Measurements from ENCODE around the gene PHC2.

Gene PHC2

GRCh38 chr1:33420870-33421775 lies 9.8 kb downstream of the PHC2 start:
- peak; percentile 43 to 87 (median 74) for DNase-seq

- no peak for DNase-seq
Observed at GRCh38 chr1:33418811-33419210, 12.1 kb downstream of the PHC2 start.

DNA sequence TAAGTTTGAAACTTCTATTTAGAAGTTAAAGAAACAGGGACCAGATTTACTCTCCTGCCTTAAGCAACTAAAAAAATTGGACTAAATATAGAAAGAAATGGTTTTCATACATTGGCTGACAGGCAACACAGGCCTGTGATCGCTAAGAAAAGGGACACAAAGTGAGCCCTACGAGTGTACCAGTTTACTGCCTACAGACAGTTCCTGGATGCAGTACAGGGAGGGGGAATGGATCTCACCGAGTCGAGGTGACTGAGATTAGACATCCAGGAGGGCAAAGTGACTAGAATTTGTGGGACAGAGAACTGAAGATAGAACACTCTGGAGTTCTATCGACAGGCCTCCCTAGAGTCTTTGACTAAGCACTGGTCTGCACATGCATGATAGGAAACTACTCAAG lies 16.0 kb downstream of the PHC2 start:
- DNase-seq = no peak

GRCh38 chr1:33410091-33410701 lies 20.7 kb downstream of the PHC2 start:
- DNase-seq = no peak

GRCh38 chr1:33408093-33408436 lies 22.8 kb downstream of the PHC2 start:
- DNase-seq = no peak

GRCh38 chr1:33407352-33408092 lies 23.4 kb downstream of the PHC2 start:
- no peak for DNase-seq

GRCh38 chr1:33402206-33402605 lies 28.7 kb downstream of the PHC2 start:
- DNase-seq = peak in 2 of 4 experiments; percentile 46 to 53

- DNase-seq = peak in 2 of 4 experiments; percentile 48 to 56
Observed at GRCh38 chr1:33401471-33401870, 29.4 kb downstream of the PHC2 start.

DNA sequence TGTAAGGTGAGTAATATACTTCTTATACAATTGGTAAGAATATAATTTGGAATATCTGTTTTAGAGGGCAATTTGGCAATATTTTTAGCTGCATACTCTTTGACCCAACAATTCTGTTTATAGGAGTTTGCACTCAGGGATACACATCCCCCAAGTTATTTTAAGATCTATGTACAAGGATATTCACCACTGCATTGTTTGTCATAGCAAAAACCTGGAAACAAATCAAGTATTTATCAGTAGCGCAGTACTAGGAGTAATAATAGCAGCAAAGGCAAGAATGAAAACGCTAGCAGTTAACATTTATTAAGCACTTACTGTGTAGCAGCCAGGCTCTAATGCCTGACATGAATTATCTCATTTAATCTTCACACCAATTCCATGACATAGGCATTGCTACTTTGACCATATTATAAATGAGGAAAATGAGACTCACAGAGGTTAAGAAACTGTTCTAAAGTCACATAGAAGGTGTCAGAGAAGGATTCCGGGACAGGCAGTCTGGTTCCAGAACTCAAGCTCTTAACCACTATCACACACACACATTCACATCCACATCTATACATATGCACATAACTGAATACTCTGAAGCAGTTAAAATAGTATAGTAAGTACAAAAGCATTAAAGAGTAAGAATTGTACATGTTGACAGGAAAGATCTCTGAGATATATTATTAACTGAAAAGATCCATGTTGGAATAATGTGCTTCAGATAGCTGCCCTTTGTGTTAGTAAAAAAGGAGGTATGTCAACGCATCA lies 30.6 kb downstream of the PHC2 start:
- DNase-seq = no peak

DNA sequence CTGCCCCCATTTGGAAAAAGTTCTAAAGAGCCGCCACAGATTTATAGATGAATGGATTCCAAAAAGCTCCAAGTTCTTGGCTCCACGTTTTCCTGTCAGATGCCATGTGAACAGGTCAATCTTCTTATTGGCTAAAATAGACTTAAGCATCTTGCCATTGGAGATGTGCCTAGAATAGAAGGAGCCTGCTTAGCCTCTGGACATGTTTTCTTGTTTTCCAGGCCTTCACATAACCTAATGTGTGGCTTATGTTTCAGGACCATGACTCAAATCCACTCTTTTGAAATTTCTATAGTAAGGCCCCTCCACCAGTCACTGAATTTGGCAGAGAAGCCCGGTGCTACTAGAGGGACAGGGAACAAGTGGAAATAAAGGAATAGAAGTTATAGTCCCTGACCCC lies 31.5 kb downstream of the PHC2 start:
- no peak for DNase-seq

DNA sequence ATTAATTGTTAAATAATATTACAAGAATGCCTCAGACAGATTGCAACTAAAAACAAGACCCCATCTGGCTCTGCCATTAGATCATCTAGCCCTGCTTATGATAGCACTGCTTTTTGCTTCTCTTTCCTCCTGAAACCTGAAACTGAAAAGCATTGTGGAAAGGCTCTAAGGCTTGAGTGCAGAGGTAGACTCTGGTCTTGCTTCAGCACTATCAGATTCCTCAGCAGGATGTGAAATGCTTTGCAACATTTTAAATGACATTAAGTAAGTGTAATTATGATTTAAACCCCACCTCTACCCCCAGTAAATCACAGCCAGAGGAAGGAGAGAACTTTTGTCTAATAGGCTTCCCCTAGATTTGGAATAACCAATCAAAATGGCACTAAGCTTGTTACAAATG lies 32.9 kb downstream of the PHC2 start:
- no peak for DNase-seq

GRCh38 chr1:33397125-33397506 lies 33.8 kb downstream of the PHC2 start:
- DNase-seq = no peak

GRCh38 chr1:33396188-33397124 lies 34.4 kb downstream of the PHC2 start:
- peak in 3 of 4 experiments; percentile 16 to 34 (median 16) for DNase-seq

DNA sequence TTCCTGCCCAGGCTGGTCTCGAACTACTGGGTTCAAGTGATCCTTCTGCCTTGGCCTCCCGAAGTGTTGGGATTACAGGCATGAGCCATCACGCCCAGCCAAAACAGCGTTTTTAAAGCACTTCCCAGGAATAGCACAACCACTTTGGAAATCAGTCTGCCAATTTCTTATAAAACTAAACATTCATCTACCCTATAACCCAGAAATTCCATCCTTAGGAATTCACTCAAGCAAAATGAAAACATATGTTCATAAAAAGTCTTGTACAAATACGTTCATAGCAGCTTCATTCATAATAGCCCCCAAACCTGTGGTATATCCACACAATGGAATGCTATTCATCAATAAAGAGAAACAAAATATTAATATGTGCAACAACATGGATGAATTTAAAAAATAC lies 36.1 kb downstream of the PHC2 start:
- no peak for DNase-seq

GRCh38 chr1:33393991-33394390 lies 36.9 kb downstream of the PHC2 start:
- DNase-seq = peak in 1 of 4 experiments; percentile 14

- no peak for DNase-seq
Observed at GRCh38 chr1:33393524-33393923, 37.4 kb downstream of the PHC2 start.

GRCh38 chr1:33392639-33393038 lies 38.3 kb downstream of the PHC2 start:
- no peak for DNase-seq

GRCh38 chr1:33392206-33392605 lies 38.7 kb downstream of the PHC2 start:
- DNase-seq = no peak

- no peak for DNase-seq
Observed at GRCh38 chr1:33391343-33392078, 39.4 kb downstream of the PHC2 start.

DNA sequence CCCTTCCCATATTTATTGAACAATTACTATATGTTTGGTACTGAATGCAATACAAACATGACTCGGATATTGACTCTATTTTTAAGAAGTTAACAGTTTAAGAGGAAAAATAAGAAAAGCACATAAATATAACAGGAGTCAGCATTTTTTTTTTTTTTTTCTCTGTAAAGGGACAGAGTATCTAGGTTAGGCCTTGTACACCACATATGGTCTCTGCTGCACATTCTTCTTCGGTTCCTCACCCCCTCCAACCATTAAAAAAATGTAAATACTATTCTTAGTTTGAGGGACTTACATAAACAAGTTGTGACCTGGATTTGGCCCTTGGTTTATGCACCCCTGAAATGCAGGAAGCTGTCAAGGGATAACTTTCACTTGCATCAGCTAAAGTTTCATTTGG lies 40.4 kb downstream of the PHC2 start:
- no peak for DNase-seq

All from suppressor macrophage (primary cell).